ENCODE results near the gene GOLGA6C. TPM values are rescaled to one million over a fixed set of nuclear protein-coding genes. Genes with fewer than 3 reads are reported as not detected.
"Not testable (repeated sequence)": the region's sequence is repeated elsewhere in the genome, so short reads cannot be mapped to it uniquely, and the experiment has no call there.

Gene GOLGA6C
- total and polyA plus RNA-seq, 10 donors = not detected

GRCh38 chr15:75274509-75275107, 16.5 kb downstream of the GOLGA6C start:
- H3K27ac ChIP-seq; H3K4me1 ChIP-seq; intact Hi-C loops (cut with DNase I; ENCODE audit: low total_unique reads); H3K36me3 ChIP-seq; H3K9me3 ChIP-seq; H3K4me3 ChIP-seq; H3K27me3 ChIP-seq (replicated peaks in 1 of 7): not testable (repeated sequence)
- DNase-seq = peak; percentile 79
- TF ChIP-seq CTCF (IDR thresholded peaks at IDR 0.05 in 8 of 11, conservative IDR thresholded peaks at IDR 0.05 in 3 of 11) = peak; percentile 45 to 84 (median 75)
- 53 to 82% (median 68%) methylated on average over 5 of the region's 5 CpGs for WGBS, 5 donors

GRCh38 chr15:75275617-75276016, 17.5 kb downstream of the GOLGA6C start:
- H3K9me3 ChIP-seq; intact Hi-C loops (cut with DNase I; ENCODE audit: low total_unique reads); H3K36me3 ChIP-seq; H3K27ac ChIP-seq; H3K4me1 ChIP-seq; H3K27me3 ChIP-seq (replicated peaks in 1 of 7); H3K4me3 ChIP-seq: not testable (repeated sequence)
- DNase-seq = peak; percentile 51
- WGBS, 5 donors = 70 to 79% (median 73%) methylated on average over 3 of the region's 3 CpGs

DNA sequence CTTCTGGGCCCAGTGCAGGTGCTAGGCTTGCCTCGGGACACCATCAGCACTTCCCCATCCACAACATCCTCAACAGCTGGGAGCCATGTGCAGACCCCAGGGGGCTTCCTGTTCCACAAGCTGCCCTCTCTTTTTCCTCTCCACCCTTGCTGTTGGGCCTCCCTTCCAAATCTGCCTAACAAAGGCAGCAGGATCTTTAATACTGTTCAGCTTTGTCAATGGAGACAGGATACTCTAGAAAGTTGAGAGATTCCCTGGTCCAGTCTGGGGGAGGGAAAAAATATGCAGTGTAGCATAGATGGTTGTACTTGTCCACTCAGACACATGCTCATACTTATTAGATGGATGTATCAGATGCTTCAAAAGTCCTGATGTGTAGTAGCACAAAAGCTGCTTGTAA, 20.4 kb downstream of the GOLGA6C start:
- DNase-seq; H3K27me3 ChIP-seq (replicated peaks in 1 of 7); H3K9me3 ChIP-seq; intact Hi-C loops (cut with DNase I; ENCODE audit: low total_unique reads); H3K4me3 ChIP-seq; H3K4me1 ChIP-seq; H3K27ac ChIP-seq; H3K36me3 ChIP-seq: not testable (repeated sequence)
- WGBS, 5 donors = 0 to 22% (median 17%) methylated on average over 1 of the region's 1 CpG; no CpG with 5 or more reads in 2 of the 5 donors

GRCh38 chr15:75282572-75282971, 24.4 kb downstream of the GOLGA6C start, which contains the start of gene GOLGA6D:
GOLGA6D (plus strand) TSS chr15:75282835; CDS start chr15:75282876, 41 bp downstream.
- DNase-seq; H3K36me3 ChIP-seq; H3K27me3 ChIP-seq (replicated peaks in 1 of 7); H3K4me3 ChIP-seq; intact Hi-C loops (cut with DNase I; ENCODE audit: low total_unique reads); H3K9me3 ChIP-seq; H3K4me1 ChIP-seq; H3K27ac ChIP-seq: not testable (repeated sequence)
- WGBS, 5 donors = 79% methylated on average over 2 of the region's 7 CpGs; no CpG with 5 or more reads in 4 of the 5 donors

GRCh38 chr15:75284152-75284551, 26.0 kb downstream of the GOLGA6C start:
- H3K4me1 ChIP-seq; DNase-seq; H3K36me3 ChIP-seq; H3K9me3 ChIP-seq; H3K4me3 ChIP-seq; intact Hi-C loops (cut with DNase I; ENCODE audit: low total_unique reads); H3K27ac ChIP-seq; H3K27me3 ChIP-seq (replicated peaks in 1 of 7): not testable (repeated sequence)
- no CpG with 5 or more reads among the region's 3 CpGs for WGBS, 5 donors

- H3K4me3 ChIP-seq; H3K4me1 ChIP-seq; H3K27ac ChIP-seq; intact Hi-C loops (cut with DNase I; ENCODE audit: low total_unique reads); H3K27me3 ChIP-seq (replicated peaks in 1 of 7); H3K36me3 ChIP-seq; DNase-seq; H3K9me3 ChIP-seq: not testable (repeated sequence)
- WGBS, 5 donors = 85 to 100% methylated on average over 5 to 7 of the region's 18 CpGs; no CpG with 5 or more reads in 3 of the 5 donors
These were observed 35.5 kb downstream of the GOLGA6C start for GRCh38 chr15:75293660-75294059.

DNA sequence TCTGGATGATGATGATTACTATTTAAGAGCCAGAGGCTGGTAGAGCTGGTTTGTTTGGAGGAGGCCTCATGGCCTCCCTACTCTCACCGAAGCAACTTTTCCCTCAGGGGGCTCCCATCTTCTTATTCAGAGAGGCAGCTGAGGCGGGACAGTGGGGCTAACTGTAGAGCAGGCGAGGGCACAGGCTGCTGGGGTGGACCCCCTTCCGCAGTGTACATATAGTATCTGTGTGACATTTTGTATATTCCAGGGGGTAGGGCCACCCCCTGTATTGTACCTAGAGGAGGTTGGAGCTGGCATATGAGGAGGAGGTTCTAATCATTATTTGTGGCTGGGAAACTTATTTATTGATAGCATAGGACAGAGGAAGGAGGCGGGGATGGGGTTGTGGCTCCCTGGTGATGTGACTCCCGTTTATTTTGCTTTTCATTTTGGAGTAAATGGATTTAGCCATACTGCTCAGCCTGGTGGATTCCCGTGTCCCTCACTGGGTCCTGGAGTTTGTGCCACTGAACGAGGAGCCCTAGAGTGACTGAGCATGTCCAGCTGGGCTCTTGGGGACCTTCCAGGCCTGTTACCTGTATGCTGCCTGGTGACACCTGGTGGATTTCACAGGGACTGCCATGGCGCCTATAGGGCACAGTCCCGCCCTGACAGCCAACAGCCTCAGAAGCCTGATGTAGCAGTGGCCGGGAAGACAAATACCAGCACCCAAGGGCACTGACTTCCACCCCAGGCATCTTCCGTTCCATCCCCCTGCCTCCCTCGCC, 40.6 kb downstream of the GOLGA6C start:
- H3K4me3 ChIP-seq; intact Hi-C loops (cut with DNase I; ENCODE audit: low total_unique reads); H3K9me3 ChIP-seq; H3K4me1 ChIP-seq; H3K27ac ChIP-seq; H3K27me3 ChIP-seq (replicated peaks in 1 of 7); DNase-seq; H3K36me3 ChIP-seq: not testable (repeated sequence)
- 63 to 100% (median 68%) methylated on average over 1 to 7 of the region's 13 CpGs for WGBS, 5 donors
- peak in 1 of 11 experiments; percentile 16 for TF ChIP-seq CTCF (IDR thresholded peaks at IDR 0.05 in 8 of 11, conservative IDR thresholded peaks at IDR 0.05 in 3 of 11)

All from spleen (tissue), 11 donors.